Midbrain (tissue), 1 donor: ENCODE measurements around the gene DNAJC1.
"Not testable (repeated sequence)": the region's sequence is repeated elsewhere in the genome, so short reads cannot be mapped to it uniquely, and the experiment has no call there.

Experiments
- DNase-seq: peaks from one replicate; lab custom pipeline; 2025; lab: John Stamatoyannopoulos, UW

Gene DNAJC1

GRCh38 chr10:21904930-21905329 lies 98.6 kb downstream of the DNAJC1 start:
- DNase-seq, result no peak

- DNase-seq, result no peak
Measured at GRCh38 chr10:21899736-21900135, 103.8 kb downstream of the DNAJC1 start.

GRCh38 chr10:21895932-21896331 lies 107.6 kb downstream of the DNAJC1 start:
- DNase-seq, result no peak

- DNase-seq, result no peak
Measured at GRCh38 chr10:21894648-21895342, 108.7 kb downstream of the DNAJC1 start.

- no peak for DNase-seq
Measured at GRCh38 chr10:21891439-21891838, 112.1 kb downstream of the DNAJC1 start.

GRCh38 chr10:21889477-21890275 lies 113.9 kb downstream of the DNAJC1 start:
- no peak for DNase-seq

- DNase-seq, result no peak
Measured at GRCh38 chr10:21888959-21889358, 114.6 kb downstream of the DNAJC1 start.

GRCh38 chr10:21885940-21886339 lies 117.6 kb downstream of the DNAJC1 start:
- DNase-seq, result no peak

- DNase-seq, result no peak
Measured at GRCh38 chr10:21873198-21873597, 130.3 kb downstream of the DNAJC1 start.

- not testable (repeated sequence) for DNase-seq
Measured at GRCh38 chr10:21872771-21873170, 130.8 kb downstream of the DNAJC1 start.

GRCh38 chr10:21870849-21871248 lies 132.7 kb downstream of the DNAJC1 start:
- DNase-seq, result no peak

- not testable (repeated sequence) for DNase-seq
Measured at GRCh38 chr10:21869087-21869486, 134.4 kb downstream of the DNAJC1 start.

GRCh38 chr10:21860718-21861117 lies 142.8 kb downstream of the DNAJC1 start:
- DNase-seq, result no peak

GRCh38 chr10:21858455-21858854 lies 145.1 kb downstream of the DNAJC1 start:
- DNase-seq, result no peak

GRCh38 chr10:21849607-21850006 lies 153.9 kb downstream of the DNAJC1 start:
- DNase-seq, result no peak

GRCh38 chr10:21843645-21844044 lies 159.9 kb downstream of the DNAJC1 start:
- DNase-seq, result no peak

GRCh38 chr10:21841273-21841672 lies 162.3 kb downstream of the DNAJC1 start:
- DNase-seq, result not testable (repeated sequence)

GRCh38 chr10:21837487-21837886 lies 166.0 kb downstream of the DNAJC1 start:
- DNase-seq, result not testable (repeated sequence)

GRCh38 chr10:21834574-21834973 lies 169.0 kb downstream of the DNAJC1 start:
- DNase-seq, result not testable (repeated sequence)

GRCh38 chr10:21832821-21833130 lies 170.8 kb downstream of the DNAJC1 start:
- DNase-seq, result no peak

- DNase-seq, result no peak
Measured at GRCh38 chr10:21831986-21832820, 171.3 kb downstream of the DNAJC1 start.

GRCh38 chr10:21830037-21830436 lies 173.5 kb downstream of the DNAJC1 start:
- no peak for DNase-seq

GRCh38 chr10:21827308-21827707 lies 176.2 kb downstream of the DNAJC1 start:
- DNase-seq, result no peak
